ENCODE data around the gene NR2C2.

DNA sequence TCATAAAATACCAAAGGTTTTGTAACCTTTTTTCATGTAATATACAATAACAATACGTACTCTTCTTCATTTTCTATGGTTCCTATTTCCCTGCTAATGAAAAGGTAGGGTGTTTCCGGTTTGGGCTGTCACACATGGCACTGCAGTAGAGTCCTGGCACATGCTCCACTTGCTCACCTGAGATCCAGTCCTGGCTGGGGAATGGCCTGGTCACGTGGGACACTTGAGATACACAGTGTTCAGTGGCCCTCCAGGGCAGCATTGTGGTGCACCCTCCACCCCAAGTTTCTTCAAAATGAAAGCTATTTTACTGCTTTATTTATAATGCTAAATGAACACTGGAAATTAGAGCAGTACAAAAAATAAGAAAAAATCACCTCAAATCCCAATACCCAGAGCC lies 94.6 kb downstream of the NR2C2 start:
- TF ChIP-seq, protein P1, sequence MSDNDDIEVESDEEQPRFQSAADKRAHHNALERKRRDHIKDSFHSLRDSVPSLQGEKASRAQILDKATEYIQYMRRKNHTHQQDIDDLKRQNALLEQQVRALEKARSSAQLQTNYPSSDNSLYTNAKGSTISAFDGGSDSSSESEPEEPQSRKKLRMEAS (IDR thresholded peaks at IDR 0.05) = no peak
- TF ChIP-seq RAD21 (IDR thresholded peaks at IDR 0.05; ENCODE audit: low read depth) (no peak), CREB1 (IDR thresholded peaks at IDR 0.05; ENCODE audit: low read depth) (no peak), TAF1 (IDR thresholded peaks at IDR 0.05; ENCODE audit: low read depth) (no peak), EP300 (IDR thresholded peaks at IDR 0.05; ENCODE audit: borderline replicate concordance) (no peak), USF1 (IDR thresholded peaks at IDR 0.05) (no peak), CEBPB (IDR thresholded peaks at IDR 0.05) (no peak), YY1 (IDR thresholded peaks at IDR 0.05; ENCODE audit: low read depth) (no peak), FOXM1 (IDR thresholded peaks at IDR 0.05; ENCODE audit: borderline replicate concordance, low read depth) (no peak), TCF12 (IDR thresholded peaks at IDR 0.05; ENCODE audit: low read depth) (no peak), EGR1 (IDR thresholded peaks at IDR 0.05) (no peak)
- TF ChIP-seq, protein P2, sequence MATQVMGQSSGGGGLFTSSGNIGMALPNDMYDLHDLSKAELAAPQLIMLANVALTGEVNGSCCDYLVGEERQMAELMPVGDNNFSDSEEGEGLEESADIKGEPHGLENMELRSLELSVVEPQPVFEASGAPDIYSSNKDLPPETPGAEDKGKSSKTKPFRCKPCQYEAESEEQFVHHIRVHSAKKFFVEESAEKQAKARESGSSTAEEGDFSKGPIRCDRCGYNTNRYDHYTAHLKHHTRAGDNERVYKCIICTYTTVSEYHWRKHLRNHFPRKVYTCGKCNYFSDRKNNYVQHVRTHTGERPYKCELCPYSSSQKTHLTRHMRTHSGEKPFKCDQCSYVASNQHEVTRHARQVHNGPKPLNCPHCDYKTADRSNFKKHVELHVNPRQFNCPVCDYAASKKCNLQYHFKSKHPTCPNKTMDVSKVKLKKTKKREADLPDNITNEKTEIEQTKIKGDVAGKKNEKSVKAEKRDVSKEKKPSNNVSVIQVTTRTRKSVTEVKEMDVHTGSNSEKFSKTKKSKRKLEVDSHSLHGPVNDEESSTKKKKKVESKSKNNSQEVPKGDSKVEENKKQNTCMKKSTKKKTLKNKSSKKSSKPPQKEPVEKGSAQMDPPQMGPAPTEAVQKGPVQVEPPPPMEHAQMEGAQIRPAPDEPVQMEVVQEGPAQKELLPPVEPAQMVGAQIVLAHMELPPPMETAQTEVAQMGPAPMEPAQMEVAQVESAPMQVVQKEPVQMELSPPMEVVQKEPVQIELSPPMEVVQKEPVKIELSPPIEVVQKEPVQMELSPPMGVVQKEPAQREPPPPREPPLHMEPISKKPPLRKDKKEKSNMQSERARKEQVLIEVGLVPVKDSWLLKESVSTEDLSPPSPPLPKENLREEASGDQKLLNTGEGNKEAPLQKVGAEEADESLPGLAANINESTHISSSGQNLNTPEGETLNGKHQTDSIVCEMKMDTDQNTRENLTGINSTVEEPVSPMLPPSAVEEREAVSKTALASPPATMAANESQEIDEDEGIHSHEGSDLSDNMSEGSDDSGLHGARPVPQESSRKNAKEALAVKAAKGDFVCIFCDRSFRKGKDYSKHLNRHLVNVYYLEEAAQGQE (IDR thresholded peaks at IDR 0.05; ENCODE audit: low read depth) = no peak
